HG03280 (cell line): ENCODE results near the gene PPFIA1.
"Not testable (repeated sequence)": the region's sequence is repeated elsewhere in the genome, so short reads cannot be mapped to it uniquely, and the experiment has no call there.

Source experiments
- ATAC-seq: cut with Tn5 transposase; IDR thresholded peaks from one replicate; pipeline ENCODE4 v1.9.1; 2021; ENCODE audit warnings: mild to moderate bottlenecking, moderate library complexity; ENCODE audit not compliant: unreplicated experiment

The PPFIA1 gene

DNA sequence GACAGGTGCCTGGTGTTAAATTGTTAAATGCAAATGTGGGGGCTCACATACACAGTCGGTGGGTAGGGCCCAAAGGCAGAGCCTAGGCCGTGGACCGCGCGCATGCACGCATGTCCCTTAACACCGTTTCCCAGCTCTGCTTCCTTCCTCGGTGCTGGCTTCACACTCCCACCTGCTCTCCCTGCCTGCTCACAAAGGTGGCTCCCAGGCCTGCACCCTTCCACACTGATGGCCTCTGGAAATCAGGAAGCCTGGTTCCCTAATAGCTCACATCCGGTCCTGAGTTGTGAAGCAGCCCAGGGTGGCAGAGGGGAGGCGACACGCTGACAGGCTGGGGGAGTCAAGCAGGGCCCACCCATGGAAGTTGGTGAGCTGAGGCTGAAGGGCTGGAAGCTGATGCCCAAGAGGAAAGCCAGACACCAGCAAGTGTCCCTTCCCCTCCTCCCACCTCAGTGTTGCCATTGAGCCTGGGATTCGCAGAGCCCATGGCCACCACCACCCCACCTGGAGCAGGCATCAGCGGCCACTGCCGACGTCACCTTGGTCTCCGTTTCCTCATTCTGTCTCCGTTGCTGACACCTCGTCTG is 114.2 kb downstream of the PPFIA1 start:
- ATAC-seq, result no peak

GRCh38 chr11:70387564-70387963 is 117.1 kb downstream of the PPFIA1 start:
- no peak for ATAC-seq

- no peak for ATAC-seq
These were observed 118.7 kb downstream of the PPFIA1 start for GRCh38 chr11:70389201-70389600.

DNA sequence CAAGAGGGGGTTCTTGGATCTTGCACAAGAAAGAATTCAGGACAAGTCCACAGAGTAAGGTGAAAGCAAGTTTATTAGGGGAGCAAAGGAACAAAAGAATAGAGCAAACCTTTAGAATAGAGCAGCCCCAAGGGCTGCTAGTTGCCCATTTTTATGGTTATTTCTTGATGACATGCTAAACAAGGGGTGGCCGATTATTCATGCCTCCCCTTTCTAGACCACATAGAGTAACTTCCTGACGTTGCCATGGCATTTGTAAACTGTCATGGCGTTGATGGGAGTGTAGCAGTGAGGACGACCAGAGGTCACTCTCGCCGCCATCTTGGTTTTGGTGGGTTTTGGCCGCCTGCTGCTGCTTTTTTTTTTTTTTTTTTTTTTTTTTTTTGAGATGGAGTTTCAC is 120.4 kb downstream of the PPFIA1 start:
- not testable (repeated sequence) for ATAC-seq

GRCh38 chr11:70394211-70394950 is 123.9 kb downstream of the PPFIA1 start:
- ATAC-seq, result no peak

DNA sequence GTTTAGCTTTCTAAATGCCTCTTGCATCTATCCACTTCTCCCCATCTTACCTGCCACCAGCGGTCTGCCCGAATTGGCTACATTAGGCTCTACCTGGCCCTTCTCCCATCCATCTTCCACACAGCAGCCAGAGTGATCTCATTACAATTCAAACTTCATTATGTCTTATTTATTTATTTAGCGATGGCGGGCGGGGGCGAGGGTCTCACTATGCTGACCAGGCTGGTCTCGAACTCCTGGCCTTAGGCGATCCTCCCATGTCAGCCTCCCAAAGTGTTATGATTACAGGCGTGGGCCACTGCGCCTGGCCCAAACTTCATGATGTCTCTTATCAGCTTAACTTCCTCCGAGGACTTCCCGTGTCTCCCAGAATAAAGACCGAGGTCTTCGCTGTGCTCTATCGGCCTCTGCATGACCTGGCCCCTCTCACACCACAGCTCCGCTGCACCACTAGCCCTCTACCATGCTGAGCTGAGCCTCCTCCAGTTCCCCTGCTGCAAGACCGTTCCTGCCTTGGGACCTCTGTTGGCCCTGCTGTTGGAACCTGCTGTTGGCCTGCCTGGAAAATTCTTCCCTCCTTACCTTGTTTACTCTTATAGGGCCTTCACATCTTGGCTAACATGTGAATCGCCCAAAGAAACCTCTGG is 127.0 kb downstream of the PPFIA1 start:
- ATAC-seq, result no peak

GRCh38 chr11:70397983-70398833 is 127.7 kb downstream of the PPFIA1 start, which contains the start of gene CTTN:
Gene CTTN, plus strand, starts transcription at chr11:70398529. Its CDS starts 8,769 bp downstream, at chr11:70407298.
- ATAC-seq, result no peak

DNA sequence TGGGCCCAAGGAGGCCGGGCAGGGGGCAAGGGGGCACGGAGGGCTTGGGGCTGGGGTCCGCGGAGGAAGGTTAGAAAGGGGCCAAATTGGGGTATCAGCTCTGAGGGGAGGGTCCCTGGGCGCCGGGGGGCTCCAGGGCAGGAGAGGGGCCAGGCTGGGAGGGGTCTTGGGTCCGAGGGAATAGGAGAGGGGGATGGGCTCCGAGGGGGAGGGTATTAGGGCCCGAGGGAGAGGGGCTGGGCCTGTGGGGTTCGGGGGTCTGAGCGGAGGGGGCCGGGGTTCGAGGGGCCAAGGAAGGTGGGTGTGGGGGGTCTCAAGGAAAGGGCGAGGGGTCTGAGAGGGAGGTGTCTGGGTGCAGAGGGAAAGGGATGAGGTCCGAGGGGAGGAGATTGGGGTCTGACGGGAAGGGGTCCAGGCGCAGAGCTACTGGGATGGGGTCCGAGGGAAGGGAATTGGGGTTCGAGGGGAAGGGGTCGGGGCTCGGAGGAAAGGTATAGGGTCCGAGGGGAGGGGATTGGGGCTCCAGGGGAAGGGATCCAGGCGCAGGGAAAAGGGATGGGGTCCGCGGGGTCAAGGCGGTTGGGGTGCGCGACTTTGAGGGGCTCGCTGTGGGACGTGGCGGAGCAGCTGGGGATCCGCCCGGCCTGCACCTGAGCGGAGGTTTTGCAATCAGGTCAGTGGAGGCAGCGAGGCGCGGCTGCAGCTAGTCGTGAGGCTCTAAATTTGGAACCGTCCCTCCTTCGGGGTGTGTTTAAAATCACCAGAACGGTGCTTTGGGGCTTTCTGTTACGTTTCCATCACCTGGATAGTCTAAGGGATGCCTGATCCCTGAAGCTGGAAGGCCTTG is 128.6 kb downstream of the PPFIA1 start:
- ATAC-seq, result no peak

- no peak for ATAC-seq
These were observed 129.2 kb downstream of the PPFIA1 start for GRCh38 chr11:70399681-70400112.

GRCh38 chr11:70400643-70401042 is 130.2 kb downstream of the PPFIA1 start:
- no peak for ATAC-seq

- no peak for ATAC-seq
These were observed 131.5 kb downstream of the PPFIA1 start for GRCh38 chr11:70402016-70402415.

GRCh38 chr11:70402685-70403084 is 132.2 kb downstream of the PPFIA1 start:
- ATAC-seq, result no peak

GRCh38 chr11:70404244-70404643 is 133.8 kb downstream of the PPFIA1 start:
- ATAC-seq, result no peak

DNA sequence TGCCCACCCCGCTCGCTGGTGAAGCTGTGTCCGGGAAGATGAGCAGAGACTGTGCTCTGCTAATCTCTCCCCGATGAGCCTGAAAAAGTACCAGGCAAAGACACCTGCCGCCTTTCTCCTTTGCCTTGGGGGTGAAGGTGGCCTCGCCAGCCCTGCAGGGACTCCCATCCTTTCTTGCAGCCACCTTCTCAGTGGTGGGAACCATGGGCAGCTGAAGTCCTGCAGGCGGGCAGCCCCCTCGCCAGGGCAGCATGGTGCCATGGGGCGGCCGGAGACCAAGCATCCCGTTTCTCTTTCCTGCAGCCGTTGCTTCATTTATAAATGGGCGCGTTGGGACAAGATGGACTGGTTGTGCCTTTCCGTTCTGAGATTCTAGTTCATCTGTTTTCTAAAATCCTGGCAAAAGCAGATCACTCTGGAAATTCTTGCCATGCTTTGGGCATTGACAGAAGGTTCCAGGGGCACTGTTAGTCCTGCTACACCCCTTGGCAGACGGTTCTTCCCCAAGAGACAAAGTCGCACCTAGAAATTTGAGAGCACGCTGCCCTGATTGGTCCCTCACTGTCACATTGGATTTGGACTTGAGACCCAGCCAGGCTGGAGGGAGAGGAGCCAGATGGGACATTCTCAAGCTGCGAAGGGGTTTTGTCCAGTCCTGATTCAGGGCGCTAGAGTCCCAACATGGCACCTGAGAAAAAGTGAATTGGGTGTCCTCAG is 135.3 kb downstream of the PPFIA1 start:
- ATAC-seq, result no peak

GRCh38 chr11:70407121-70407520 is 136.6 kb downstream of the PPFIA1 start:
- no peak for ATAC-seq

- no peak for ATAC-seq
These were observed 137.3 kb downstream of the PPFIA1 start for GRCh38 chr11:70407814-70408213.

DNA sequence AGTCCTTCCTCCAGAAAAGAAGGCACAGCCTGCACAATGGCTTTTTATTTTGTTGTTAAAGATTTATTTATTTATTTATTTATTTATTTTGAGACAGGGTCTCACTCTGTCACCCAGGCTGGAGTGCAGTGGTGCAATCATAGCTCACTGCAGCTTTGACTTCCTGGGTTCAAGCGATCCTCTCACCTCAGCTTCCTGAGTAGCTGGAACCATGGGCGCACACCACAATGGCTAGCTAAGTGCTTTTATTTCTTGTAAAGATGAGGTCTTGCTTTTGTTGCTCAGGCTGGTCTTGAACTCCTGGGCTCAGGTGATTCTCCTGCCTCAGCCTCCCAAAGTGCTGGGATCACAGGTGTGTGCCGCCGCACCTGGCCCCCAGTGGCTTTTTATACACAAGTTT is 137.8 kb downstream of the PPFIA1 start:
- ATAC-seq, result not testable (repeated sequence)

- no peak for ATAC-seq
These were observed 138.9 kb downstream of the PPFIA1 start for GRCh38 chr11:70409437-70409836.

- no peak for ATAC-seq
These were observed 139.4 kb downstream of the PPFIA1 start for GRCh38 chr11:70409871-70410270.
